ENCODE data around the gene CPSF4L.
A peak's percentile ranks its signal among the peaks of the same experiment; 100 is the strongest.

CPSF4L gene

GRCh38 chr17:73261617-73261951 is at the start of gene CPSF4L:
CPSF4L (minus strand) TSS chr17:73261880; CDS start chr17:73261818, 62 bp downstream.
- Histone ChIP-seq H3K36me3 (ENCODE audit: control insufficient read depth in 2 of 2, insufficient read depth in 1 of 2, low read length in 2 of 2) (no peaks in the 10 kb centered on the region), H3K9me3 (ENCODE audit: control insufficient read depth, insufficient read depth, low read depth, low read length) (no peaks in the 10 kb centered on the region), H3K27ac (ENCODE audit: extremely low read depth, low read depth, low read length) (no peak within 1 kb of the TSS), H3K4me3 (ENCODE audit: low read depth, low read length) (no peak within 1 kb of the TSS), H3K4me1 (ENCODE audit: control insufficient read depth, insufficient read depth, low read length) (no peaks in the 10 kb centered on the region)
- ChIA-PET CTCF (interaction anchor here (0.6 to 1.1 kb wide), 2 partner anchors 44 to 108 kb away, joined by 4 to 5 read pairs; no protein-coding TSS in a partner anchor), POLR2A (no interaction called here)
- TF ChIP-seq ZNF48 (tag by site-specific recombination; IDR thresholded peaks at IDR 0.05) (no peak), GLI2 (tag by site-specific recombination; IDR thresholded peaks at IDR 0.05; ENCODE audit: borderline replicate concordance, low read depth) (no peak), OSR2 (tag by site-specific recombination; IDR thresholded peaks at IDR 0.05) (no peak), HIC1 (tag by site-specific recombination; IDR thresholded peaks at IDR 0.05) (no peak), ELK4 (IDR thresholded peaks at IDR 0.05; ENCODE audit: borderline replicate concordance, low read depth, low read length) (no peak), ZFP37 (tag by site-specific recombination; IDR thresholded peaks at IDR 0.05) (no peak), PRDM1 (tag by site-specific recombination; IDR thresholded peaks at IDR 0.05) (no peak), GLI4 (tag by site-specific recombination; IDR thresholded peaks at IDR 0.05) (no peak), EGR2 (tag by site-specific recombination; IDR thresholded peaks at IDR 0.05; ENCODE audit: low read depth) (no peak), ZNF837 (tag by site-specific recombination; IDR thresholded peaks at IDR 0.05) (no peak), GLIS2 (tag by site-specific recombination; IDR thresholded peaks at IDR 0.05) (no peak), AEBP2 (tag by site-specific recombination; IDR thresholded peaks at IDR 0.05; ENCODE audit: borderline replicate concordance) (no peak), ZNF391 (tag by site-specific recombination; IDR thresholded peaks at IDR 0.05; ENCODE audit: borderline replicate concordance, low read depth) (no peak), ZNF792 (tag by site-specific recombination; IDR thresholded peaks at IDR 0.05) (no peak), ZNF138 (tag by site-specific recombination; IDR thresholded peaks at IDR 0.05; ENCODE audit: borderline replicate concordance) (no peak), SP2 (tag by site-specific recombination; IDR thresholded peaks at IDR 0.05) (no peak), ZBTB1 (tag by site-specific recombination; IDR thresholded peaks at IDR 0.05) (no peak), SETDB1 (IDR thresholded peaks at IDR 0.05; ENCODE audit: insufficient read length, low read length) (no peak), ZNF830 (tag by site-specific recombination; IDR thresholded peaks at IDR 0.05; ENCODE audit: low read depth) (no peak), HOXC10 (CRISPR knock-in tag; IDR thresholded peaks at IDR 0.05) (no peak)

- ChIA-PET POLR2A (interaction anchor here (0.8 to 2.7 kb wide), 14 partner anchors 10 to 79 kb away, joined by 3 to 33 read pairs (median 4); a partner anchor contains a TSS), CTCF (interaction anchor here (0.7 to 7.7 kb wide), 10 partner anchors 9 to 400 kb away, joined by 3 to 50 read pairs (median 4); no protein-coding TSS in a partner anchor)
- Histone ChIP-seq H3K9me3 (ENCODE audit: control insufficient read depth, insufficient read depth, low read depth, low read length) (no peaks in the 10 kb centered on the region), H3K4me1 (ENCODE audit: control insufficient read depth, insufficient read depth, low read length) (peaks cover 19% of the 10 kb centered on the region), H3K36me3 (ENCODE audit: control insufficient read depth in 2 of 2, insufficient read depth in 1 of 2, low read length in 2 of 2) (peaks cover 0 to 6% of the 10 kb centered on the region in 2 experiments; a peak in 1 of 3 replicates), H3K27ac (ENCODE audit: extremely low read depth, low read depth, low read length) (peak overlapping the region; percentile 88), H3K4me3 (ENCODE audit: low read depth, low read length) (peak overlapping the region; percentile 86)
- TF ChIP-seq HIC1 (tag by site-specific recombination; IDR thresholded peaks at IDR 0.05) (0 out of 2 replicates have a peak, but pooled peaks have one; percentile 32), ZNF777 (tag by site-specific recombination; IDR thresholded peaks at IDR 0.05; ENCODE audit: borderline replicate concordance) (0 out of 2 replicates have a peak, but pooled peaks have one; percentile 53), ZNF2 (tag by site-specific recombination; IDR thresholded peaks at IDR 0.05) (0 out of 2 replicates have a peak, but pooled peaks have one; percentile 13), ZNF600 (tag by site-specific recombination; IDR thresholded peaks at IDR 0.05) (peak; percentile 62; the same call in 1 of the 2 replicates), YY1 (tag by site-specific recombination; IDR thresholded peaks at IDR 0.05) (0 out of 2 replicates have a peak, but pooled peaks have one; percentile 0), MYNN (tag by site-specific recombination; IDR thresholded peaks at IDR 0.05; ENCODE audit: borderline replicate concordance) (0 out of 2 replicates have a peak, but pooled peaks have one; percentile 11), ZNF24 (tag by site-specific recombination; IDR thresholded peaks at IDR 0.05) (no peak), IKZF3 (tag by site-specific recombination; IDR thresholded peaks at IDR 0.05) (no peak), ZBTB48 (tag by site-specific recombination; IDR thresholded peaks at IDR 0.05) (peak; percentile 51; the same call in 1 of the 2 replicates), KLF8 (tag by site-specific recombination; IDR thresholded peaks at IDR 0.05) (no peak; the same call in 1 of the 2 replicates), ZBTB21 (tag by site-specific recombination; IDR thresholded peaks at IDR 0.05) (no peak), BCL11B (tag by site-specific recombination; IDR thresholded peaks at IDR 0.05; ENCODE audit: low read depth) (no peak)
Measured at GRCh38 chr17:73311428-73311780, 49.7 kb upstream of the CPSF4L start.
